Muscle layer of duodenum (tissue), 2 donors: ENCODE results near the gene KLKB1.
A peak's percentile ranks its signal among the peaks of the same experiment; 100 is the strongest.
"Not testable (repeated sequence)": the region's sequence is repeated elsewhere in the genome, so short reads cannot be mapped to it uniquely, and the experiment has no call there.

Experiments used
- H3K27ac ChIP-seq: one replicate; pipeline ENCODE4 v1.7.0; 2013; ENCODE audit warnings: mild to moderate bottlenecking, low read length
- H3K27me3 ChIP-seq: one replicate; pipeline ENCODE4 v1.7.0; 2013; ENCODE audit warnings: low read depth, mild to moderate bottlenecking, control low read depth, low read length
- H3K36me3 ChIP-seq, 2 donors: one replicate each; pipeline ENCODE4 v1.7.0; 2013; ENCODE audit warnings: low read length in 2 of 2, control low read depth in 1 of 2, mild to moderate bottlenecking in 1 of 2; ENCODE audit not compliant: insufficient read depth in 2 of 2, control insufficient read depth in 1 of 2
- H3K4me1 ChIP-seq, 2 donors: one replicate each; pipeline ENCODE4 v1.7.0; 2013; ENCODE audit warnings: low read length in 2 of 2, mild to moderate bottlenecking in 2 of 2, control low read depth in 1 of 2, moderate library complexity in 1 of 2; ENCODE audit not compliant: insufficient read depth in 2 of 2, control insufficient read depth in 1 of 2
- H3K4me3 ChIP-seq, 2 donors: one replicate each; pipeline ENCODE4 v1.7.0; 2013; ENCODE audit warnings: low read length in 2 of 2, low read depth in 1 of 2, mild to moderate bottlenecking in 1 of 2
- H3K9me3 ChIP-seq, 2 donors: one replicate each; pipeline ENCODE4 v1.7.0; 2013; ENCODE audit warnings: low read length in 2 of 2, control low read depth in 1 of 2, mild to moderate bottlenecking in 1 of 2; ENCODE audit not compliant: control insufficient read depth in 1 of 2
- donor health status: healthy.

The KLKB1 gene

GRCh38 chr4:186266729-186267456 lies 39.6 kb downstream of the KLKB1 start:
- Histone ChIP-seq H3K4me1 (no peaks in the 10 kb centered on the region), H3K36me3 (no peaks in the 10 kb centered on the region), H3K27me3 (no peaks in the 10 kb centered on the region), H3K9me3 (no peaks in the 10 kb centered on the region), H3K27ac (peak overlapping the region; percentile 58), H3K4me3 (peak overlapping the region in 1 of 2 donors; percentile 32)

GRCh38 chr4:186271081-186271678 lies 43.9 kb downstream of the KLKB1 start:
- H3K27ac ChIP-seq: no peak overlapping the region
- H3K27me3 ChIP-seq: no peaks in the 10 kb centered on the region
- H3K4me3 ChIP-seq: no peak overlapping the region
- H3K9me3 ChIP-seq: no peaks in the 10 kb centered on the region
- H3K4me1 ChIP-seq: no peaks in the 10 kb centered on the region
- H3K36me3 ChIP-seq: no peaks in the 10 kb centered on the region

GRCh38 chr4:186272699-186273391 lies 45.5 kb downstream of the KLKB1 start:
- Histone ChIP-seq H3K4me1 (no peaks in the 10 kb centered on the region), H3K36me3 (no peaks in the 10 kb centered on the region), H3K4me3 (no peak overlapping the region), H3K9me3 (no peaks in the 10 kb centered on the region), H3K27me3 (no peaks in the 10 kb centered on the region), H3K27ac (no peak overlapping the region)

- H3K36me3 ChIP-seq, H3K4me1 ChIP-seq, H3K4me3 ChIP-seq, H3K9me3 ChIP-seq, H3K27ac ChIP-seq, H3K27me3 ChIP-seq: not testable (repeated sequence)
Observed at GRCh38 chr4:186273392-186273789, 46.1 kb downstream of the KLKB1 start.

- Histone ChIP-seq H3K27me3 (no peaks in the 10 kb centered on the region), H3K9me3 (no peaks in the 10 kb centered on the region), H3K36me3 (no peaks in the 10 kb centered on the region), H3K4me1 (no peaks in the 10 kb centered on the region), H3K27ac (no peak overlapping the region), H3K4me3 (no peak overlapping the region)
Observed at GRCh38 chr4:186283311-186283710, 56.0 kb downstream of the KLKB1 start.

- Histone ChIP-seq H3K36me3 (no peaks in the 10 kb centered on the region), H3K9me3 (no peaks in the 10 kb centered on the region), H3K27ac (no peak overlapping the region), H3K4me3 (no peak overlapping the region), H3K27me3 (no peaks in the 10 kb centered on the region), H3K4me1 (no peaks in the 10 kb centered on the region)
Observed at GRCh38 chr4:186285147-186285546, 57.8 kb downstream of the KLKB1 start.

GRCh38 chr4:186286581-186286980 lies 59.3 kb downstream of the KLKB1 start:
- no peaks in the 10 kb centered on the region for H3K9me3 ChIP-seq
- H3K36me3 ChIP-seq: no peaks in the 10 kb centered on the region
- H3K27me3 ChIP-seq: no peaks in the 10 kb centered on the region
- H3K4me1 ChIP-seq: no peaks in the 10 kb centered on the region
- H3K27ac ChIP-seq: no peak overlapping the region
- no peak overlapping the region for H3K4me3 ChIP-seq

GRCh38 chr4:186291256-186291890 lies 64.1 kb downstream of the KLKB1 start:
- no peaks in the 10 kb centered on the region for H3K27me3 ChIP-seq
- no peaks in the 10 kb centered on the region for H3K4me1 ChIP-seq
- H3K9me3 ChIP-seq: no peaks in the 10 kb centered on the region
- H3K4me3 ChIP-seq: no peak overlapping the region
- no peak overlapping the region for H3K27ac ChIP-seq
- H3K36me3 ChIP-seq: no peaks in the 10 kb centered on the region

- H3K36me3 ChIP-seq: no peaks in the 10 kb centered on the region
- peaks cover 7% of the 10 kb centered on the region for H3K27me3 ChIP-seq
- H3K4me1 ChIP-seq: peaks cover 0 to 4% of the 10 kb centered on the region in 2 donors
- H3K27ac ChIP-seq: no peak overlapping the region
- H3K4me3 ChIP-seq: no peak overlapping the region
- H3K9me3 ChIP-seq: no peaks in the 10 kb centered on the region
Observed at GRCh38 chr4:186294160-186294559, 66.9 kb downstream of the KLKB1 start.

- Histone ChIP-seq H3K27ac (no peak overlapping the region), H3K27me3 (peaks cover 7% of the 10 kb centered on the region), H3K36me3 (no peaks in the 10 kb centered on the region), H3K9me3 (no peaks in the 10 kb centered on the region), H3K4me1 (peaks cover 0 to 4% of the 10 kb centered on the region in 2 donors), H3K4me3 (no peak overlapping the region)
Observed at GRCh38 chr4:186296481-186296880, 69.2 kb downstream of the KLKB1 start.

- Histone ChIP-seq H3K27ac (no peak overlapping the region), H3K27me3 (peaks cover 7% of the 10 kb centered on the region)
Observed at GRCh38 chr4:186297013-186297645, 69.8 kb downstream of the KLKB1 start.

More at GRCh38 chr4:186297013-186297645, 69.8 kb downstream of the KLKB1 start:
- no peaks in the 10 kb centered on the region for H3K36me3 ChIP-seq
- peaks cover 0 to 4% of the 10 kb centered on the region in 2 donors for H3K4me1 ChIP-seq
- H3K4me3 ChIP-seq: no peak overlapping the region
- no peaks in the 10 kb centered on the region for H3K9me3 ChIP-seq
